Purkinje cell (primary cell): ENCODE results near the gene NECAB2. TPM values are rescaled to one million over a fixed set of nuclear protein-coding genes. Genes with fewer than 3 reads are reported as not detected.

Experiments
- polyA plus RNA-seq: library from polyadenylated mRNA; unstranded; fragments of >200 nt; fragmentation: Nextera tagmentation; gene quantifications from 2 replicates; pipeline ENCODE4 v1.2.1, GENCODE V29; 2014

Gene NECAB2
- polyA plus RNA-seq = 21.3 TPM in 1 of 2 replicates, not detected in the other

DNA sequence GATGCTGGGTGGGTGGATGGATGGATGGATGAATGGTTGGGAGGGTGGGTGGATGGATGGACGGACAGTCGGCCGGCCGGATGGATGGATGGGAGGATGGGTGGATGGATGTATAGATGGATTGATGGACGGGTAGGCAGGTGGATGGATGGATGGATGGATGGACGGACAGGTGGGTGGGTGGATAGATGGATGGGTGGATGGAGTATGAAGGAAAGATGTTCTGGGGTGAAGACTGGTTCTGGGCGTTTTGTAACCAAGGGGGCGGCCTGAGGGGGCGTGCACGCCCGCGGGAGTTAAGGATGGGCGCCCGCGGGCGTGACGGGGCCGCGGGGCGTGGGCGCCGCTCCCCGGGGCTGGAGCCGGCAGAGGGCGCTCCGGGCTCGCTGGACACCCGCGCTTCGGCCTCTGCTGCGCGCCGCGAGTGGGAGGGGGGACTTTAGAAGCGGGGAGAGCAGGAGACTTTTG is at the start of gene NECAB2:
NECAB2 (plus strand) TSS at position 407 of the 468 bp plus-strand sequence. CDS start 405 bp downstream, outside the sequence.

DNA sequence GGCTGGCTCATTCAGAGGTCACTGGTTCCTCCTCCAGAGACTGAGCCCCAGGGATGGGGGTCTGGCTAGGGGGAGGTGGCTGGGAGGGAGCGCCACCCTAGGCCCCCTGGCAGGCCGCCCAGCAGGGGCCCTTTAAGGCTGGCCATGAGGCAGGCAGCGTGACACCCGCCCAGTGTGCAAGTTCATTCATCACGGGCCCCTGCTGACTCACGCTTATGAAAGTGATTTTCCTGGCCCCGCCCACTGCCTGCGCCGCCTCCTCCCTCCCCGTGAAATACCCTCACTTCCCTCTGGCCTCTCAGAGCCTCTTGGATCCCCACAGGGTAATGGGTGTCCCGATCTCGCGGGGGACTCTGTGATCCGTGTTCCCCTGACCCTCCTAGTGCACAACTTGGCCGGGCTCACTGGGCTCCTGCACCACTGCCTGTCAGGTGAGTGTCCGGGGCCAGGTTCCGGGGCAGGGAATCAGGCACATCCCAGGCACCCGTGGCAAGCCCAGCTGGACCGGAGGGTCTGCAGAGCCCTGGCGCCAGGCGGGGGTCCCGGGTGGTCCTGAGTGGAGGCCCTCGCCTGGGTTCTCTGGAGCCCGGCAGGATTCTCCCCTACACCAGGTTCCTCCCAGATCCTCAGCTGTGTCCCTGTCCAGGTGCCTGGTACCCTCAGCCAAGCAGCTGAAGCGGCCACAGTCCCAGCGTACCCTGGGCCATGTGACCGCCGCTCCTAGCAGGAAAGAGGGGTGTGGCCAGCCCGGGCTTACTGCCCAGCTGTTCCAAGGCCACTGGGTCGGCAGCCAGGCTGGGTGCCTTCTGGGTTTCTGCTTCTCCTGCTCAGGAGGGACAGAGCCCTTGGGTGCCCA is 14.9 kb upstream of the NECAB2 start, which contains the start of gene OSGIN1:
OSGIN1 (plus strand) TSS at position 301 of the 856 bp plus-strand sequence. CDS start 4,432 bp downstream, outside the sequence.

GRCh38 chr16:84042308-84042878 is 74.3 kb downstream of the NECAB2 start, which contains the start of gene SLC38A8:
Gene SLC38A8 (minus strand): TSS chr16:84042795. CDS start chr16:84042157, 638 bp downstream.

Other genes starting within 250 kb of the NECAB2 start
- gene HSBP1, start 160.3 kb upstream of the NECAB2 start, polyA plus RNA-seq = 831 and 853 TPM in 2 replicates
- 0.76 and 3.3 TPM in 2 replicates for gene MLYCD, start 69.1 kb upstream of the NECAB2 start, polyA plus RNA-seq
- not detected in 2 replicates for gene OSGIN1, start 15.0 kb upstream of the NECAB2 start, polyA plus RNA-seq
- not detected in 2 replicates for gene SLC38A8, start 74.6 kb downstream of the NECAB2 start, polyA plus RNA-seq
- 8.9 and 14.3 TPM in 2 replicates for gene MBTPS1, start 148.7 kb downstream of the NECAB2 start, polyA plus RNA-seq
- 15.0 and 28.5 TPM in 2 replicates for gene HSDL1, start 176.9 kb downstream of the NECAB2 start, polyA plus RNA-seq
- gene DNAAF1, start 177.1 kb downstream of the NECAB2 start, polyA plus RNA-seq = 0.07 and 2.7 TPM in 2 replicates
- gene TAF1C, start 218.8 kb downstream of the NECAB2 start, polyA plus RNA-seq = 2.7 and 2.8 TPM in 2 replicates
- not detected in 2 replicates for gene ADAD2, start 222.9 kb downstream of the NECAB2 start, polyA plus RNA-seq